H1 (cell line): Measurements from ENCODE around the gene TRIM31. TPM values are rescaled to one million over a fixed set of nuclear protein-coding genes. Genes with fewer than 3 reads are reported as not detected.

Experiments
- CTCF ChIA-PET: fragments of 300-600 bp; sonication (Branson Sonifier 250); formaldehyde crosslinking; loops from one replicate; lab custom pipeline; 2021; ENCODE audit not compliant: partially characterized antibody; lab: Charles Lee
- POLR2A ChIA-PET: fragments of 300-600 bp; sonication (Branson Sonifier 250); formaldehyde crosslinking; loops from one replicate; lab custom pipeline; 2021; ENCODE audit warnings: inconsistent platforms; ENCODE audit not compliant: partially characterized antibody; lab: Charles Lee
- DNase-seq, 2 experiments: peaks; one replicate each; pipeline versions ENCODE4 v3.0.0 to v3.0.0-alpha.2; 2010 to 2022; ENCODE audit warnings: low spot score in 2 of 2, low read depth in 1 of 2, mixed read lengths in 1 of 2
- FAIRE-seq: peaks from 2 replicates; lab custom pipeline; 2011; peaks lifted over from hg19 to GRCh38; lab: Jason Lieb, UNC
- H2AFZ ChIP-seq: 2 replicates; pipeline ENCODE4 v1.8.1; 2012; ENCODE audit warnings: low read length, inconsistent platforms
- H2AK5ac ChIP-seq: 2 replicates; pipeline ENCODE4 v1.6.1; 2013; ENCODE audit warnings: low read depth, low read length
- H2BK120ac ChIP-seq: replicated peaks from 2 replicates; pipeline ENCODE3; 2013; ENCODE audit warnings: low read depth, low read length, inconsistent platforms
- H2BK12ac ChIP-seq: 2 replicates; pipeline ENCODE4 v1.6.1; 2013; ENCODE audit warnings: low read depth, low read length
- H2BK15ac ChIP-seq: 2 replicates; pipeline ENCODE4 v1.6.1; 2013; ENCODE audit warnings: low read length
- H2BK20ac ChIP-seq: 2 replicates; pipeline ENCODE4 v1.6.1; 2013; ENCODE audit warnings: low read length
- H2BK5ac ChIP-seq: 2 replicates; pipeline ENCODE4 v1.6.1; 2013; ENCODE audit warnings: low read depth, low read length
- H3K14ac ChIP-seq: 2 replicates; pipeline ENCODE4 v1.6.1; 2013; ENCODE audit warnings: inconsistent platforms; ENCODE audit not compliant: insufficient read length
- H3K18ac ChIP-seq: 2 replicates; pipeline ENCODE4 v1.6.1; 2013; ENCODE audit warnings: low read length; ENCODE audit errors: extremely low read depth
- H3K23ac ChIP-seq: 2 replicates; pipeline ENCODE4 v1.6.1; 2013; ENCODE audit warnings: inconsistent platforms; ENCODE audit not compliant: insufficient read length
- H3K23me2 ChIP-seq: 2 replicates; pipeline ENCODE4 v1.6.1; 2013; ENCODE audit warnings: low read depth, low read length
- H3K27ac ChIP-seq: 2 replicates; pipeline ENCODE4 v1.6.1; 2011; ENCODE audit warnings: low read depth, low read length, inconsistent platforms
- H3K27me3 ChIP-seq, 4 experiments: replicated peaks in 1 of 4; 1 replicate in 1 of 4; 2 replicates in 3 of 4; pipeline versions ENCODE4 v1.6.1 to v1.8.1; 2011 to 2013; ENCODE audit warnings: low read length in 3 of 4, mild to moderate bottlenecking in 3 of 4, inconsistent platforms in 2 of 4, mixed read lengths in 2 of 4, moderate library complexity in 1 of 4; ENCODE audit not compliant: control insufficient read depth in 3 of 4, insufficient read depth in 3 of 4; ENCODE audit errors: extremely low read depth in 1 of 4
- H3K36me3 ChIP-seq, 4 experiments: 2 replicates each; pipeline versions ENCODE4 v1.6.1 to v1.8.1; 2011 to 2013; ENCODE audit warnings: mild to moderate bottlenecking in 4 of 4, low read length in 3 of 4, moderate library complexity in 2 of 4, control low read depth in 1 of 4, inconsistent platforms in 1 of 4; ENCODE audit not compliant: insufficient read depth in 4 of 4, control insufficient read depth in 2 of 4
- H3K4ac ChIP-seq: replicated peaks from 2 replicates; pipeline ENCODE3; 2013; ENCODE audit warnings: low read length, low read depth, mixed read lengths, inconsistent platforms; ENCODE audit not compliant: insufficient read length
- H3K4me1 ChIP-seq, 4 experiments: replicated peaks in 1 of 4; 1 replicate in 1 of 4; 2 replicates in 3 of 4; pipeline versions ENCODE4 v1.6.1 to v1.8.1; 2011 to 2013; ENCODE audit warnings: low read length in 3 of 4, inconsistent platforms in 2 of 4, mixed read lengths in 1 of 4; ENCODE audit not compliant: insufficient read depth in 4 of 4, control insufficient read depth in 3 of 4
- H3K4me2 ChIP-seq, 2 experiments: 2 replicates each; pipeline versions ENCODE4 v1.6.1 to v1.8.1; 2011 to 2013; ENCODE audit warnings: low read depth in 2 of 2, low read length in 2 of 2, control low read depth in 1 of 2, inconsistent platforms in 1 of 2, mild to moderate bottlenecking in 1 of 2; ENCODE audit not compliant: insufficient read depth in 1 of 2
- H3K4me3 ChIP-seq, 4 experiments: fragments of 200-600, 300-600 bp in 1 of 4; sonication (generic), shearing (Covaris generic), sonication (Bioruptor Twin) in 1 of 4; 2 replicates each; pipeline versions ENCODE4 v1.5.1 to v1.8.1; 2011 to 2016; ENCODE audit warnings: low read length in 4 of 4, low read depth in 3 of 4, control low read depth in 2 of 4, inconsistent platforms in 2 of 4, mild to moderate bottlenecking in 2 of 4, mixed read lengths in 1 of 4, moderate library complexity in 1 of 4; ENCODE audit not compliant: insufficient read depth in 2 of 4; ENCODE audit errors: extremely low read depth in 1 of 4
- H3K56ac ChIP-seq: replicated peaks from 2 replicates; pipeline ENCODE3; 2013; ENCODE audit warnings: low read depth, mild to moderate bottlenecking, mixed read lengths, low read length, inconsistent platforms; ENCODE audit not compliant: insufficient read length
- H3K79me1 ChIP-seq: 2 replicates; pipeline ENCODE4 v1.6.1; 2013; ENCODE audit warnings: low read depth, low read length, control low read depth
- H3K79me2 ChIP-seq, 2 experiments: 2 replicates each; pipeline versions ENCODE4 v1.6.1 to v1.8.1; 2012 to 2013; ENCODE audit warnings: low read length in 2 of 2, mild to moderate bottlenecking in 2 of 2, inconsistent platforms in 1 of 2; ENCODE audit not compliant: insufficient read depth in 2 of 2, control insufficient read depth in 1 of 2
- H3K9ac ChIP-seq, 4 experiments: replicated peaks in 1 of 4; 1 replicate in 1 of 4; 2 replicates in 3 of 4; pipeline versions ENCODE4 v1.6.1 to v1.8.1; 2011 to 2013; ENCODE audit warnings: low read depth in 3 of 4, low read length in 3 of 4, control low read depth in 2 of 4, mild to moderate bottlenecking in 2 of 4, moderate library complexity in 2 of 4, inconsistent platforms in 1 of 4; ENCODE audit errors: extremely low read depth in 1 of 4
- H3K9me3 ChIP-seq, 2 experiments: 2 replicates each; pipeline versions ENCODE4 v1.6.1 to v1.8.1; 2012 to 2013; ENCODE audit warnings: mild to moderate bottlenecking in 2 of 2, moderate library complexity in 2 of 2, control low read depth in 1 of 2, inconsistent platforms in 1 of 2, low read depth in 1 of 2, low read length in 1 of 2, mixed read lengths in 1 of 2; ENCODE audit not compliant: insufficient read depth in 2 of 2
- H4K20me1 ChIP-seq, 2 experiments: replicated peaks in 1 of 2; 2 replicates each; pipeline versions ENCODE3 to v1.8.1; 2011 to 2013; ENCODE audit warnings: inconsistent platforms in 2 of 2, low read length in 2 of 2, mild to moderate bottlenecking in 1 of 2; ENCODE audit not compliant: insufficient read depth in 2 of 2, control insufficient read depth in 1 of 2
- H4K5ac ChIP-seq: 2 replicates; pipeline ENCODE4 v1.6.1; 2013; ENCODE audit warnings: low read length, low read depth, mixed read lengths, inconsistent platforms; ENCODE audit not compliant: insufficient read length
- H4K8ac ChIP-seq: 2 replicates; pipeline ENCODE4 v1.8.0; 2013; ENCODE audit warnings: mild to moderate bottlenecking, moderate library complexity, low read length, inconsistent platforms; ENCODE audit not compliant: insufficient read depth; ENCODE audit errors: extremely low read depth
- H4K91ac ChIP-seq: replicated peaks from 2 replicates; pipeline ENCODE3; 2013; ENCODE audit warnings: low read length, mixed read lengths, inconsistent platforms; ENCODE audit not compliant: insufficient read length
- BRCA1 ChIP-seq: IDR thresholded peaks from 2 replicates; pipeline ENCODE4 v1.6.1; 2012; ENCODE audit warnings: low read depth, low read length, improper control_type of control experiment
- GTF2F1 ChIP-seq: IDR thresholded peaks from 2 replicates; pipeline ENCODE4 v1.6.1; 2012; ENCODE audit warnings: low read depth, low read length, improper control_type of control experiment, borderline replicate concordance
- HDAC6 ChIP-seq: IDR thresholded peaks from one replicate; pipeline ENCODE4 v1.7.1; 2012; ENCODE audit warnings: low read depth, mild to moderate bottlenecking, inconsistent platforms, low read length, moderate library complexity
- KDM4A ChIP-seq: IDR thresholded peaks from one replicate; pipeline ENCODE4 v1.7.1; 2012; ENCODE audit warnings: low read depth, mild to moderate bottlenecking, moderate library complexity, low read length, inconsistent platforms; ENCODE audit not compliant: severe bottlenecking
- NRF1 ChIP-seq: IDR thresholded peaks from 2 replicates; pipeline ENCODE4 v1.6.1; 2011; ENCODE audit warnings: mild to moderate bottlenecking, low read depth, low read length, improper control_type of control experiment
- RFX5 ChIP-seq: IDR thresholded peaks from 2 replicates; pipeline ENCODE4 v1.6.1; 2011; ENCODE audit warnings: low read depth, low read length, improper control_type of control experiment, borderline replicate concordance
- RXRA ChIP-seq: IDR thresholded peaks from 2 replicates; pipeline ENCODE4 v1.6.1; 2011; ENCODE audit warnings: low read depth, mild to moderate bottlenecking, low read length, moderate library complexity; ENCODE audit not compliant: insufficient read depth
- SP2 ChIP-seq: IDR thresholded peaks from 2 replicates; pipeline ENCODE4 v1.6.1; 2012; ENCODE audit warnings: mild to moderate bottlenecking, low read length, inconsistent platforms
- TAF1 ChIP-seq: IDR thresholded peaks from 2 replicates; pipeline ENCODE4 v1.6.1; 2011; ENCODE audit warnings: mild to moderate bottlenecking, low read depth, low read length
- TCF12 ChIP-seq: IDR thresholded peaks from 2 replicates; pipeline ENCODE4 v1.6.1; 2011; ENCODE audit warnings: low read depth, mild to moderate bottlenecking, low read length
- USF2 ChIP-seq: IDR thresholded peaks from 2 replicates; pipeline ENCODE4 v1.6.1; 2011; ENCODE audit warnings: low read length, improper control_type of control experiment
- WGBS, 2 experiments: shearing (Covaris generic) in 1 of 2; methylation state at CpG; one replicate each; pipeline versions ENCODE4 v1.1.6 to v1.1.7; 2013 to 2015; ENCODE audit warnings: low lambda C conversion rate in 2 of 2, mixed read lengths in 2 of 2, inconsistent platforms in 1 of 2, low coverage in 1 of 2, missing lambda C conversion rate in 1 of 2; ENCODE audit not compliant: insufficient replicate concordance in 2 of 2, insufficient coverage in 1 of 2, insufficient read length in 1 of 2; ENCODE audit errors: extremely low coverage in 1 of 2, missing lambda C conversion rate in 1 of 2; 5-methylcytosine and 5-hydroxymethylcytosine counted together
- polyA plus RNA-seq, 7 experiments: library from polyadenylated mRNA; depleted of rRNA in 3 of 7; stranded (reverse) in 5 of 7; unstranded in 2 of 7; fragments of >200 nt in 5 of 7; fragments of 200-250 nt in 2 of 7; gene quantifications; 1 replicate in 5 of 7; 2 replicates in 1 of 7; 4 replicates in 1 of 7; pipeline versions ENCODE4 v1.2.1 to v1.2.3, GENCODE V29; 2011 to 2013; ENCODE audit warnings: missing spikeins in 2 of 7, mixed read lengths in 2 of 7
- total RNA-seq: library from RNA; stranded (reverse); fragmentation: NEBNext Ultra II Directional; extraction: Animal tissue kit (Norgen Biotek cat#: 25700); gene quantifications from 2 replicates; pipeline ENCODE4 v1.2.1, GENCODE V29; 2021

TRIM31 gene
- total and polyA plus RNA-seq, 2 of the 8 experiments (the other 6 are each of a cell fraction or from before 2014, with no cell fraction given), result not detected

GRCh38 chr6:30149234-30149633 is 36.3 kb upstream of the TRIM31 start:
- H3K79me2 ChIP-seq, result no peaks in the 10 kb centered on the region
- H2BK15ac ChIP-seq, result no peak overlapping the region
- no peak overlapping the region for H3K27ac ChIP-seq
- H4K5ac ChIP-seq, result no peak overlapping the region
- H3K14ac ChIP-seq, result no peak overlapping the region
- H4K20me1 ChIP-seq, result no peaks in the 10 kb centered on the region
- FAIRE-seq (no peak), DNase-seq (no peak)
- H3K9ac ChIP-seq, result no peak overlapping the region
- no peak overlapping the region for H3K4me3 ChIP-seq
- H3K27me3 ChIP-seq, result no peaks in the 10 kb centered on the region; a peak in 1 of 7 replicates
- no peaks in the 10 kb centered on the region for H3K79me1 ChIP-seq
- no peak overlapping the region for H3K18ac ChIP-seq
- ChIA-PET POLR2A (no interaction called here), CTCF (interaction anchor here (5.4 to 6.9 kb wide), 2 partner anchors 17 kb away, joined by 27 to 50 read pairs; no protein-coding TSS in a partner anchor)
- no peak overlapping the region for H3K4ac ChIP-seq
- H4K8ac ChIP-seq, result no peak overlapping the region
- no peak overlapping the region for H3K23ac ChIP-seq
- H2AFZ ChIP-seq, result no peak overlapping the region
- no peak overlapping the region for H2BK20ac ChIP-seq
- H4K91ac ChIP-seq, result no peak overlapping the region
- H3K56ac ChIP-seq, result no peak overlapping the region
- no peaks in the 10 kb centered on the region for H3K9me3 ChIP-seq
- no peak overlapping the region for H2AK5ac ChIP-seq
- H2BK12ac ChIP-seq, result no peak overlapping the region
- no peaks in the 10 kb centered on the region for H3K36me3 ChIP-seq
- no peak overlapping the region for H2BK5ac ChIP-seq
- WGBS, 2 experiments, result 59% methylated on average over 3 of the region's 3 CpGs; no CpG with 5 or more reads in 1 of the 2 experiments
- no peak overlapping the region for H2BK120ac ChIP-seq
- no peak overlapping the region for H3K4me2 ChIP-seq
- H3K4me1 ChIP-seq, result peaks cover 0 to 4% (median 0%) of the 10 kb centered on the region in 4 experiments; a peak in 2 of 7 replicates
- peaks cover 2% of the 10 kb centered on the region; the same call in 1 of the 2 replicates for H3K23me2 ChIP-seq
- no peak for TF ChIP-seq GTF2F1
- no peak for TF ChIP-seq TCF12
- TF ChIP-seq TAF1, result no peak
- no peak for TF ChIP-seq NRF1
- TF ChIP-seq RFX5, result no peak
- TF ChIP-seq SP2, result no peak
- no peak for TF ChIP-seq USF2
- no peak for TF ChIP-seq HDAC6
- TF ChIP-seq RXRA, result no peak
- TF ChIP-seq KDM4A, result no peak
- no peak for TF ChIP-seq BRCA1
